K562 (cell line): Measurements from ENCODE around the gene EPOP. TPM values are rescaled to one million over a fixed set of nuclear protein-coding genes. Genes with fewer than 3 reads are reported as not detected.

Experiments used
- BHLHE40 ChIP-seq: IDR thresholded peaks from 2 replicates; pipeline ENCODE4 v1.6.1; 2011; ENCODE audit warnings: low read length, improper control_type of control experiment
- COPS2 ChIP-seq: fragments of 450-650 bp; conservative IDR thresholded peaks from 2 replicates; pipeline ENCODE4 v1.6.1; 2016; ENCODE audit warnings: mild to moderate bottlenecking, moderate library complexity
- FIP1L1 ChIP-seq: fragments of 200-400 bp; formaldehyde crosslinking; IDR thresholded peaks from 2 replicates; pipeline ENCODE4 v1.6.1; 2018; ENCODE audit warnings: mild to moderate bottlenecking, low read depth, low read length; ENCODE audit not compliant: poor library complexity, severe bottlenecking
- MAFK ChIP-seq: IDR thresholded peaks from 2 replicates; pipeline ENCODE4 v1.6.1; 2011; ENCODE audit warnings: low read length, improper control_type of control experiment
- ZNF165 ChIP-seq: fragments of 250-450 bp; sonication (Bioruptor Pico); IDR thresholded peaks from 2 replicates; pipeline ENCODE4 v1.4.0; 2020; ENCODE audit warnings: borderline replicate concordance
- polyA plus RNA-seq, 8 experiments: library from polyadenylated mRNA; depleted of rRNA in 4 of 8; stranded (reverse) in 5 of 8; unstranded in 3 of 8; fragments of >200 nt; fragmentation: Nextera tagmentation in 2 of 8; fragmentation: Illumina TruSeq in 1 of 8; extraction: Ambion mirVana in 2 of 8; extraction: Trizol in 1 of 8; gene quantifications; 2 replicates each; pipeline versions ENCODE4 v1.2.1 to v1.2.3, GENCODE V29; 2011 to 2014; ENCODE audit warnings: inconsistent platforms in 1 of 8, missing spikeins in 1 of 8
- total RNA-seq, 7 experiments: library from RNA; depleted of rRNA in 6 of 7; stranded (reverse); fragments of >200 nt in 6 of 7; fragmentation: Illumina TruSeq in 2 of 7; extraction: Trizol in 2 of 7; gene quantifications; 2 replicates each; pipeline versions ENCODE4 v1.2.1 to v1.2.3, GENCODE V29; 2011 to 2021; ENCODE audit warnings: low replicate concordance in 1 of 7
- TF ChIP-seq, protein P1 (sequence below): conservative IDR thresholded peaks from 2 replicates; pipeline ENCODE4 v1.6.1; 2011; ENCODE audit warnings: low read depth, mild to moderate bottlenecking, low read length; ENCODE audit not compliant: control insufficient read depth
- TF ChIP-seq, protein P2 (sequence below): fragments of 450-650 bp; IDR thresholded peaks from 2 replicates; pipeline ENCODE4 v1.6.1; 2016; ENCODE audit warnings: low read depth
- TF ChIP-seq, protein P3 (sequence below), 2 experiments: fragments of 450-650 bp; IDR thresholded peaks; 2 replicates each; pipeline ENCODE4 v1.6.1; 2016; ENCODE audit warnings: mild to moderate bottlenecking in 2 of 2, borderline replicate concordance in 1 of 2, low read depth in 1 of 2, moderate library complexity in 1 of 2

Gene EPOP
- total and polyA plus RNA-seq, 9 of the 15 experiments (the other 6 are each of a cell fraction or from before 2014, with no cell fraction given) = 0.41 to 10.6 (median 4.6) TPM

DNA sequence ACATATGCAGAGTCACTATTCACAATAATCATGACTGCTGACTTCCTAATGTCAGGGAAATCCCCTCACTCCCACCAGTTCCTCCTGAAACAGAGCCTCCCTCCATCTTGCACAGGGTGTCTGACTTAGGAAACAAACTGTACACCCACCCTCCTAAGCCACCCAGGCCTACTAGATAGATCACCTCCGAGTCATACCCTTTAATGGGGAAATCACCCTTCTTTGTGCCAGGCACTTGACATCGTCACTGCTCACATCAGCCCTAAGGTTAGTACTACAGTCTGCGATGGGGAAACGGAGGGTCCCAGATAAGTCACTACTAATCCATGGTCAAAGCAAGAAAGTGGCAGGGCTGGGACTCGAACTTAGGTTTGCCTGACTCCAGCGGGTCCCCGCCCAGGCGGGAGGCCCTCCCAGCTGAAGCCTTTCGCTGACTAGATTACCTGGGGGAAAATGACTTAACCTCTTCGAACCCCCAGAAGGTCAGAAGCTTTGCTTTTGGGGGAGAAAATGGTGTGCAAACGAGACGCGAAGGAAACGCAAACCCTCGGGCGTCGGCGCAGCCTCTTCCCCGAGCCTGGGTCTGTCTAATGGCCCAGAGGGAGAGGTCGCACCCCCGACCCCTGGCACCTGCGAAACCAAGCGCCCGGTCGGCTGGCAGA, 26.9 kb upstream of the EPOP start (continued):
- no peak for TF ChIP-seq FIP1L1
- no peak for TF ChIP-seq ZNF165 (CRISPR knock-in tag)
- TF ChIP-seq, protein P1, sequence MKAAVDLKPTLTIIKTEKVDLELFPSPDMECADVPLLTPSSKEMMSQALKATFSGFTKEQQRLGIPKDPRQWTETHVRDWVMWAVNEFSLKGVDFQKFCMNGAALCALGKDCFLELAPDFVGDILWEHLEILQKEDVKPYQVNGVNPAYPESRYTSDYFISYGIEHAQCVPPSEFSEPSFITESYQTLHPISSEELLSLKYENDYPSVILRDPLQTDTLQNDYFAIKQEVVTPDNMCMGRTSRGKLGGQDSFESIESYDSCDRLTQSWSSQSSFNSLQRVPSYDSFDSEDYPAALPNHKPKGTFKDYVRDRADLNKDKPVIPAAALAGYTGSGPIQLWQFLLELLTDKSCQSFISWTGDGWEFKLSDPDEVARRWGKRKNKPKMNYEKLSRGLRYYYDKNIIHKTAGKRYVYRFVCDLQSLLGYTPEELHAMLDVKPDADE = no peak
- peak; percentile 4; the same call in 1 of the 2 replicates for TF ChIP-seq BHLHE40
- peak; percentile 53 for TF ChIP-seq MAFK
- TF ChIP-seq, protein P2, sequence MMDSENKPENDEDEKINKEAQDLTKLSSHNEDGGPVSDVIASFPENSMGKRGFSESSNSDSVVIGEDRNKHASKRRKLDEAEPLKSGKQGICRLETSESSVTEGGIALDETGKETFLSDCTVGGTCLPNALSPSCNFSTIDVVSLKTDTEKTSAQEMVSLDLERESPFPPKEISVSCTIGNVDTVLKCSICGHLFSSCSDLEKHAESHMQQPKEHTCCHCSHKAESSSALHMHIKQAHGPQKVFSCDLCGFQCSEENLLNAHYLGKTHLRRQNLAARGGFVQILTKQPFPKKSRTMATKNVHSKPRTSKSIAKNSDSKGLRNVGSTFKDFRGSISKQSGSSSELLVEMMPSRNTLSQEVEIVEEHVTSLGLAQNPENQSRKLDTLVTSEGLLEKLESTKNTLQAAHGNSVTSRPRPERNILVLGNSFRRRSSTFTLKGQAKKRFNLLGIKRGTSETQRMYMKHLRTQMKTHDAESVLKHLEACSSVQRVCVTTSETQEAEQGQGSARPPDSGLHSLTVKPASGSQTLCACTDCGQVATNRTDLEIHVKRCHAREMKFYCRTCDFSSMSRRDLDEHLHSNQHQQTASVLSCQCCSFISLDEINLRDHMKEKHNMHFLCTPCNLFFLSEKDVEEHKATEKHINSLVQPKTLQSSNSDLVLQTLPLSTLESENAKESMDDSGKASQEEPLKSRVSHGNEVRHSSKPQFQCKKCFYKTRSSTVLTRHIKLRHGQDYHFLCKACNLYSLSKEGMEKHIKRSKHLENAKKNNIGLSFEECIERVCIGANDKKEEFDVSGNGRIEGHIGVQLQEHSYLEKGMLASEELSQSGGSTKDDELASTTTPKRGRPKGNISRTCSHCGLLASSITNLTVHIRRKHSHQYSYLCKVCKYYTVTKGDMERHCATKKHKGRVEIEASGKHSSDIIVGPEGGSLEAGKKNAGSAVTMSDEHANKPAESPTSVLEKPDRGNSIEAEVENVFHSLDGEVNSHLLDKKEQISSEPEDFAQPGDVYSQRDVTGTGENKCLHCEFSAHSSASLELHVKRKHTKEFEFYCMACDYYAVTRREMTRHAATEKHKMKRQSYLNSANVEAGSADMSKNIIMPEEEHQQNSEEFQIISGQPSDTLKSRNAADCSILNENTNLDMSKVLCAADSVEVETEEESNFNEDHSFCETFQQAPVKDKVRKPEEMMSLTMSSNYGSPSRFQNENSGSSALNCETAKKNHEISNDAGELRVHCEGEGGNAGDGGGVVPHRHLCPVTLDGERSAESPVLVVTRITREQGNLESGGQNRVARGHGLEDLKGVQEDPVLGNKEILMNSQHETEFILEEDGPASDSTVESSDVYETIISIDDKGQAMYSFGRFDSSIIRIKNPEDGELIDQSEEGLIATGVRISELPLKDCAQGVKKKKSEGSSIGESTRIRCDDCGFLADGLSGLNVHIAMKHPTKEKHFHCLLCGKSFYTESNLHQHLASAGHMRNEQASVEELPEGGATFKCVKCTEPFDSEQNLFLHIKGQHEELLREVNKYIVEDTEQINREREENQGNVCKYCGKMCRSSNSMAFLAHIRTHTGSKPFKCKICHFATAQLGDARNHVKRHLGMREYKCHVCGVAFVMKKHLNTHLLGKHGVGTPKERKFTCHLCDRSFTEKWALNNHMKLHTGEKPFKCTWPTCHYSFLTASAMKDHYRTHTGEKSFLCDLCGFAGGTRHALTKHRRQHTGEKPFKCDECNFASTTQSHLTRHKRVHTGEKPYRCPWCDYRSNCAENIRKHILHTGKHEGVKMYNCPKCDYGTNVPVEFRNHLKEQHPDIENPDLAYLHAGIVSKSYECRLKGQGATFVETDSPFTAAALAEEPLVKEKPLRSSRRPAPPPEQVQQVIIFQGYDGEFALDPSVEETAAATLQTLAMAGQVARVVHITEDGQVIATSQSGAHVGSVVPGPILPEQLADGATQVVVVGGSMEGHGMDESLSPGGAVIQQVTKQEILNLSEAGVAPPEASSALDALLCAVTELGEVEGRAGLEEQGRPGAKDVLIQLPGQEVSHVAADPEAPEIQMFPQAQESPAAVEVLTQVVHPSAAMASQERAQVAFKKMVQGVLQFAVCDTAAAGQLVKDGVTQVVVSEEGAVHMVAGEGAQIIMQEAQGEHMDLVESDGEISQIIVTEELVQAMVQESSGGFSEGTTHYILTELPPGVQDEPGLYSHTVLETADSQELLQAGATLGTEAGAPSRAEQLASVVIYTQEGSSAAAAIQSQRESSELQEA = peak; percentile 8; the same call in 1 of the 2 replicates
- TF ChIP-seq, protein P3, sequence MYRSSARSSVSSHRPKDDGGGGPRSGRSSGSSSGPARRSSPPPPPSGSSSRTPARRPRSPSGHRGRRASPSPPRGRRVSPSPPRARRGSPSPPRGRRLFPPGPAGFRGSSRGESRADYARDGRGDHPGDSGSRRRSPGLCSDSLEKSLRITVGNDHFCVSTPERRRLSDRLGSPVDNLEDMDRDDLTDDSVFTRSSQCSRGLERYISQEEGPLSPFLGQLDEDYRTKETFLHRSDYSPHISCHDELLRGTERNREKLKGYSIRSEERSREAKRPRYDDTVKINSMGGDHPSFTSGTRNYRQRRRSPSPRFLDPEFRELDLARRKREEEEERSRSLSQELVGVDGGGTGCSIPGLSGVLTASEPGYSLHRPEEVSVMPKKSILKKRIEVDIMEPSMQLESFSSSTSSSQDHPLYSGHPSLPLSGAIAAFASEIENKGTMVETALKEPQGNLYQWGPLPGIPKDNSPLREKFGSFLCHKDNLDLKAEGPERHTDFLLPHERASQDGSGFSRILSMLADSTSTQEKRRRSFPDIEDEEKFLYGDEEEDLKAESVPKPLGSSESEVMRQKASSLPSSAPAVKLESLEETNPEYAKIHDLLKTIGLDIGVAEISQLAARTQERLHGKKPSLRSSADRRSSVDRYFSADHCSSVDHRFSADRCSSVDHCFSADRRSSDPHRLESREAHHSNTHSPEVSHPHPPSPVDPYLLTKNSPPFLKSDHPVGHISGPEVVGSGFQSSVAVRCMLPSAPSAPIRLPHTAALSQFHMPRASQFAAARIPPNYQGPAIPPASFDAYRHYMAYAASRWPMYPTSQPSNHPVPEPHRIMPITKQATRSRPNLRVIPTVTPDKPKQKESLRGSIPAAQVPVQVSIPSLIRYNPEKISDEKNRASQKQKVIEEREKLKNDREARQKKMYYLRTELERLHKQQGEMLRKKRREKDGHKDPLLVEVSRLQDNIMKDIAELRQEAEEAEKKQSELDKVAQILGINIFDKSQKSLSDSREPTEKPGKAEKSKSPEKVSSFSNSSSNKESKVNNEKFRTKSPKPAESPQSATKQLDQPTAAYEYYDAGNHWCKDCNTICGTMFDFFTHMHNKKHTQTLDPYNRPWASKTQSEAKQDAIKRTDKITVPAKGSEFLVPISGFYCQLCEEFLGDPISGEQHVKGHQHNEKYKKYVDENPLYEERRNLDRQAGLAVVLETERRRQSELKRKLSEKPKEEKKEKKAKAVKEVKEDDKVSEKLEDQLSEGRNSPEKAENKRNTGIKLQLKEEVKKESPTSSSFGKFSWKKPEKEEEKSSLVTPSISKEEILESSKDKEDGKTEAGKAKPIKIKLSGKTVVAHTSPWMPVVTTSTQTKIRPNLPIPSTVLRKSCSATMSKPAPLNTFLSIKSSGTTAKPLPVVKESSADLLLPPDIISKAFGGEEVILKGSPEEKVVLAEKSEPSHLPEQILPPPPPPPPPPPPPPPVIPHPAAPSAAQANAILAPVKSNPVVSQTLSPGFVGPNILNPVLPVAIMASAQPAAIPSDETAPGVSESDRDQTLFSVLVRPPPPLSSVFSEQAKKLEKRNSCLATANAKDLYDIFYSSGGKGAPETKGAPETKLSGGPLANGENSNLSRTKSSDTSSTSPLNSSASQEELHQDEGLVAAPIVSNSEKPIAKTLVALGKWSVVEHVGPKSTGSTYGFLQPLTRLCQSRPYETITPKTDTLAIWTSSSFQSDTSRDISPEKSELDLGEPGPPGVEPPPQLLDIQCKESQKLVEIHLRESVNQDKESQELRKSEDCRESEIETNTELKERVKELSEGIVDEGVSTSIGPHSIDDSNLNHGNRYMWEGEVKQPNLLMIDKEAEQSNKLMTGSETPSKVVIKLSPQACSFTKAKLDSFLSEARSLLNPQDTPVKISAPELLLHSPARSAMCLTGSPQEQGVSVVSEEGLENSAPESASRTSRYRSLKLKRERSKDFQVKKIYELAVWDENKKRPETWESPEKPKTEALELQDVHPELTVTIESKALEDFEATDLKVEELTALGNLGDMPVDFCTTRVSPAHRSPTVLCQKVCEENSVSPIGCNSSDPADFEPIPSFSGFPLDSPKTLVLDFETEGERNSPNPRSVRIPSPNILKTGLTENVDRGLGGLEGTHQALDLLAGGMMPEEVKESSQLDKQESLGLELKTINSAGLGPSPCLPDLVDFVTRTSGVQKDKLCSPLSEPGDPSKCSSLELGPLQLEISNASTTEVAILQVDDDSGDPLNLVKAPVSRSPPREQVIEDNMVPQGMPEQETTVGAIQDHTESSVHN (IDR thresholded peaks at IDR 0.05; ENCODE audit: borderline replicate concordance in 1 of 2, low read depth in 1 of 2) = 0 out of 4 replicates have a peak, but pooled peaks of 1 of the 2 experiments have one; percentile 41
- TF ChIP-seq COPS2 = no peak
